Activated CD4-positive, CD25-positive, alpha-beta regulatory T cell treated with anti-CD3 and anti-CD28 coated beads, Interleukin-2, amount 50 U/mL, for 24 hours (primary cell): Measurements from ENCODE around the gene VPS35.

Source experiments
- ATAC-seq, 2 donors: fragments of 150-1000 bp; cut with Tn5 transposase; one replicate each; pipeline ENCODE4 v1.10.0; 2021; ENCODE audit warnings: mild to moderate bottlenecking in 1 of 2, moderate library complexity in 1 of 2

Gene VPS35

DNA sequence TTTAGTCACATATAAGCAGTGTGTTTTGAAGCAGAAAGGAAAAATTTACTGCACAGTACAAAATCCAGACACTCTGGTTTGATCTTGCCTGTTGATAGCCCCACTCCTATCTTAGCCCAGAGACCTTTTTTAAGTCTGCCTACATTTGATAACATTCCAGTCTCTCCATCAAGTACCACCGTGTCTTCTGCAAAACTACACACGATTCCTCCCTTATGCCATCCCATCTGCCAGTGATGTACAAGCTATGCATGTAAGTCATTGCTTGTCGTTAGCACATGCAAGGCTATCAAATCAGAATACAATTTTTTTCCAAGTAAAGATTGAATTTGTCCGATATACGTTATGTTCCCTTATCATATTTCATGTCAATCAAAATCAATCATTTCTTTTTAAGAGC, 82.7 kb downstream of the VPS35 start:
- no peak for ATAC-seq
